KBM-7 (cell line): ENCODE results near the gene SERPINB5.

Source experiments
- DNase-seq: peaks from one replicate; pipeline ENCODE4 v3.0.0-alpha.2; 2015
- in situ Hi-C: fragments of 300-500 bp; cut with MboI; formaldehyde crosslinking; loops from 2 replicates; pipeline ENCODE4 v1.14.3; 2020; ENCODE audit warnings: low sequenced_read_pairs, low pct_unique_long_range_greater_than_20kb, mixed read lengths

Gene SERPINB5

DNA sequence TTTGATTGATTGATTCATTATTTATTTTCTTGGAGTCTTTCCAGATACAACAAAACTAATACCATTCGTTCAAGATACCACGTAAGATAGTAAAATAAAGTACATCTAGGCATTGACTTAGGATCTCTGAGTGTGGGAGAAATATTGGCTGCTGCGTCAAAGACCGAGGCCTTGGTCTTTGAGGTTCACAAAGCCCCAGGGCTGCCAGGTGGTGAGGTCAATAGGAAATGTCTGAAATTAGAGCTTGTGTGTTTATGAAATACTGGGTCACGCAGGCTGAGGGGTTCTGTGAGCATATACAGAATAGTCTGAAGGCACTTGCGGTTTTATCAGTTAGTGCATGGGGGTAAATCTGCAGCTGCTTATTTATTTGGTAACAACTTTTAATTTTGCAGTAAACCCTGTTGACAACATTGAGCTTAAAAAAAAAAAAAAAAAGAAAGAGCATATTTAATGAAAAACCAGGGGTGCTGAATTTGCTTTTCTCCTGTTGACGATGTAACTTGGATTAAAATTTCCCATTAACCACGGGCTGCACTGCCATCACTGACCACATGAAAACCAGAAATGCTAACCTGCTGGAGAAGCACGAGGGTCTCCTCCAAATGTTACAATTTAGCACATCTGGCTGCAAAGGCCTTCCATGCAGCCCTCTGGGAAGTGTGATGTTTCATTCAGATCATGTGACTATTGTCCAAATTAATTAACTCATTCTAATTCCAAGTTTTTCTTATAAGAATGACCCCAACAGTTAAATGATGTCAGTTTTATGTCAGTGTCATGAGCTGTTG is 38.3 kb downstream of the SERPINB5 start:
- in situ Hi-C loops, result loop anchor here (25.0 kb wide), 1 partner anchor 322 kb away; no protein-coding TSS in a partner anchor
- DNase-seq, result no peak

GRCh38 chr18:63515801-63516200 is 39.0 kb downstream of the SERPINB5 start:
- DNase-seq, result no peak
- in situ Hi-C loops, result loop anchor here (25.0 kb wide), 1 partner anchor 322 kb away; no protein-coding TSS in a partner anchor

DNA sequence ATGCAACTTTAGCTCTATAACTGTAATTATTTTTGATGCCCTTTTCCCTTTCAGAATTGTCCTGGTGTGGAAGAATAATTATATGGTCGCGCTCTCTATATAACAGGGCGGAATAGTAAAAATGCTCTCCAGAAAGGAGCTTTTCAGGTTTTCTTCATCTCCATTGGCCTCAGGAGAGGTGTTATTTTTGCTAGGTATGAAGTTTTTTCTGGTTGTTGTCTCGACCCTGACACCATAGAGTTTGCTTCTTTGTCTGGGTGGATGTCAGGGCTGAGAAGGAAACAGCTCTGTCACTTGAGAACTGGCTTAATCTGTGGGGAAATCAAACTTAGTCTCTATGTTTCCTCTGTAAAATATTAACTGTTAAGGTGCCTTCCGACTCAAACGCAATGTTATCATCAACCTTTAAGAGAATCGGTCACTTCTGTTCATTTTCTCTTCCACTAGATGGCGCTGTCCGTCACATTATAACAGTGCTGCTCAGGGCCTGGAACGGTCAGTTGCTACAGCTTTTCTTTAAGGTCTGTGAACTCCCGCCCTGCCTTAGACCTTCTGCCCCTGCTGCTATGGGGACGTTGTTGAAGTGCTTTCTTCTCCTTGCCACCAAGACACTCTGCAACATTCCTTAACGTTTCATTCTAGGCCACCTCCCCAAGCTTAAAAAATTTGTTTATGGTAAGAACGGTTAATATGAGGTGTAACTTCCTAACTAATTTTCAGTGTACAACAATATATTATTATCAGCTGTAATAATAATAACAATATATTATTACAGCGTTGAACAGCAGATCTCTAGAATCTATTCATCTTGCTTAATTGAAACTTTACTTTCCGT is 41.6 kb downstream of the SERPINB5 start:
- in situ Hi-C loops, result loop anchor here (25.0 kb wide), 1 partner anchor 319 kb away; no protein-coding TSS in a partner anchor
- peak; percentile 67 for DNase-seq

DNA sequence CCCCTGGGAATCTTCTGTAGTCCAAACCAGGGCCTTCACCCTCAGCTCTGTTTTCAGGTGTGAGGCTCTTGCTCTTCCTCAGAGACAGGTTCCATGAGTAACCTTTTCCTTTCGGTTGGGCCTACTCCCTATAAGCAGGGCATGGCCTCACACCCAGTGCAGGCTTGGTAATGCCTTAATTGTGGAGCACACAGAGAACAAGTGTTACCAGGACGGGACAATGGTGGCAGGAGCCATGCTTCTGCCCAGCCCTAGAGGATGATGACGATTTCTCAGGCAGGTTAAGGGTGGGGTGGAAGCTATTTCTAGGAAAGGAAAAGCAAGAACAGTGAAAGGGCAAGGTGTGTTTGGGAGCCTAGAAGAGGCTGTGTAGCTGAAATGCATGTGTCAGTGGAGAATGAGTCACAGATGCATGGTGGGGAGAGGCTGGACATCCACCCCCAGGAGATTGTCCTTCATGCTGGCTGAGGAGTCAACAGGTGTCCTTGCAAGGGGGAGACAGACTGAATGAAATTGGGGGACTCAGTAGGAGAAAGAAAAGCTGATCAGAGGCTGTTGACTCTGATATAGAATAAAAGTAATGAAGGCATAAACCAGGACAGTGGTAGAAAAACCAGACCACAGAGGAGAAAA is 43.4 kb downstream of the SERPINB5 start:
- no peak for DNase-seq
- in situ Hi-C loops, result loop anchor here (25.0 kb wide), 1 partner anchor 317 kb away; no protein-coding TSS in a partner anchor

- in situ Hi-C loops, result loop anchor here (25.0 kb wide), 1 partner anchor 314 kb away; no protein-coding TSS in a partner anchor
- DNase-seq, result no peak
Observed at GRCh38 chr18:63523660-63524059, 46.9 kb downstream of the SERPINB5 start.

GRCh38 chr18:63527251-63527650 is 50.5 kb downstream of the SERPINB5 start:
- DNase-seq, result no peak
- in situ Hi-C loops, result no loop called here

GRCh38 chr18:63528863-63529492 is 52.2 kb downstream of the SERPINB5 start:
- DNase-seq, result no peak
- in situ Hi-C loops, result no loop called here

DNA sequence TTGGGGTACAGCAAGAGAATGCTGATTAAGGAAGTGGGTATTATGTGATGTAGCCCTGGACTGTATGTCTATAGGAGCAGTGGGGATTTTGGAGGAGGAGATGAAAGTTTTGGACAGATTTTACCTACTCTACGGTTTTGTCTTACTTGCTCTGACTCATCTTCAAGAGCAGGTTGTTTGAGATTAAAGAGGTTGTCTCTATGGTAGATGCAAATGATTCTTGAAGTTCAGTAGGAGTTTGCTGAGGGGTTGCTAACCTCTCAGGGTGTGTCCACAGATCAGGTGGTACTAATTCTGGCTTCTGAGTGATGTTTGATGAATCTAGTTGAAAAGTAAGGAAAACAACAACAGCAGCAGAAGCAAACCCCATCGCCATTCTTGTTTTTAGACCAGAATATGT is 55.7 kb downstream of the SERPINB5 start:
- in situ Hi-C loops, result no loop called here
- no peak for DNase-seq

- no peak for DNase-seq
- in situ Hi-C loops, result no loop called here
Observed at GRCh38 chr18:63534615-63535014, 57.9 kb downstream of the SERPINB5 start.

DNA sequence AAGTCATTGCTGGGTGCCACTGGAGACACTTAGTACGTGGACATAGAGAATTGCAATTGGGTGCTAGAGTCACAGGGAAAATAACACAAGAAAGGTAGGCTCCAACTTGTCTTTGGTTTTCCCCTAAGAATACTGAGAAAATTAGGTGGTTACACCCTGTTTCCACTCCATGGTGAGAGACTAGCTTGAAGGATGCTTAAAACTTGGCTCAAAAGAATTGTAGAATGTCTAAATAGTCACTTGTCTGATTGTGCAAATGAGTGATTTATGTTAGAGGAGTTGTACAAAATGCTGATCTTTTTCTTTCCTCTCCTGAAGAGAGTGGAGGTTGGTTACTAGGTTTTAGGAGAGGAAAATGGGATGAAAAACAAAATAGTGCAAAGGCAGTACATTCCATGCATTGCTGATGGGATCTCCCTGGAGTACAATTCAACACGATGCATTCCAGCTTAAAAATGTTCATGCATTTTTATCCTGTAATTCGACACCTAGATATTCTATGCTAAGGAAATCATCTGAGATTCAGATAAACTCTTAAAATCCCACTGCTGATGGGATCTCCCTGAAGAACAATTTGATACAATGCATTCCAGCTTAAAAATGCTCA is 63.2 kb downstream of the SERPINB5 start:
- in situ Hi-C loops, result no loop called here
- no peak for DNase-seq

DNA sequence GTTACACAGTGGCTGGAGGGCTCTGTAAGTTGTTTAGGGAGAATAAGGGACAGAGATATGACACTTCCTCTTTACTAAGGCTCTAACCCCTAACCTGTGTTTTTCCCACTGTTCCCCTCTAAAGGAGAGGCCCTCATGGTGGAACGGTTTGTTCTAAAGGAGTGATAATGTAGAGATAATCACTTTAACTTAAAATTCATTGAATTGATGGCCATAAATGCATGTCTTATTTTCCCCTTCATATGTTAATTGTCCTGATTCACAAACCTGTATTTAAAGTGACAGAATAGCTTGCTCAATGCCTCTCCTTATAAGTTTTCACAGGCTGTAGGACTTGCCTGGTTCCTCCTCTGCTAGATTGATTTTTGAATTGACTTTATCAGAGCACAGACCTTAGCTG is 65.3 kb downstream of the SERPINB5 start, which contains the start of gene SERPINB12:
SERPINB12 (plus strand) TSS at position 301 of the 400 bp plus-strand sequence. CDS start 13,791 bp downstream, outside the sequence.
- DNase-seq, result no peak
- in situ Hi-C loops, result no loop called here

GRCh38 chr18:63544017-63544416 is 67.3 kb downstream of the SERPINB5 start:
- in situ Hi-C loops, result no loop called here
- no peak for DNase-seq

DNA sequence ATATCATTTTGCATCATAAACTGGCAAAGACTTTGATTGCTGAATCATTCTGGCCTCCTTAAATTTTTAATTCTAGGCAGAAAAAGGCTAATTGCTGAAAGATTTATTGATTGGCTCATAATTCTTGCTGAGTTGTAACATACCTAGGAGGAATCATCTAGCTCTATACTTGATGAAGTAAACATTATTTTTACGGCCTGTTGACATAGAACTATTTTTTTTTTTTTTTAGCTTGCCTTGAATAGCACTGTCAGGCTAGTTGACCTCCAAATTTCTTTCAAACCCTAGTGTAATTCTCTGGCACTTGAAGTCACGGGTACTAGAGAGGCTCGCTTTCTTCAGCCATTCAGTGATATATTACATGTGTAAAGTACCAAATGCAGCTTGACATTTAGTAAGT is 68.2 kb downstream of the SERPINB5 start:
- in situ Hi-C loops, result no loop called here
- DNase-seq, result no peak

DNA sequence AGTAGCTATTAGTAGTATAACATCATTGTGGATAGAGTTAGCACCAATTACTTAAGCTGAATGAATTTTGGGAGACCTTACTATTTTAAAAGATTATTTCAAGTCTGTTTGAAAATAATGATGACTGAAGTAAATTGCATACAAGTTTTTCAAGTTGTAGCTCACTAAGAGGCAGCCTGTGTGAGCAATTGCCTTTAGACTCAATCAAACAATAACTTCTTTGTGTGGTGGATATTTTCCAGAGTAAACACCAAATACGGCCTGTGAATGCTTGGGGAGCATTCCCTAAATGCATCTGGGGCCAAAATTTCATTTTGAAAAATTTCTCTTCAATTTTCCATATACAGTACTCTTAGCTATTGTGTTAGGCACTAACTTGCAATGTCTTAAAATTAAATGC is 73.3 kb downstream of the SERPINB5 start:
- DNase-seq, result no peak
- in situ Hi-C loops, result no loop called here

DNA sequence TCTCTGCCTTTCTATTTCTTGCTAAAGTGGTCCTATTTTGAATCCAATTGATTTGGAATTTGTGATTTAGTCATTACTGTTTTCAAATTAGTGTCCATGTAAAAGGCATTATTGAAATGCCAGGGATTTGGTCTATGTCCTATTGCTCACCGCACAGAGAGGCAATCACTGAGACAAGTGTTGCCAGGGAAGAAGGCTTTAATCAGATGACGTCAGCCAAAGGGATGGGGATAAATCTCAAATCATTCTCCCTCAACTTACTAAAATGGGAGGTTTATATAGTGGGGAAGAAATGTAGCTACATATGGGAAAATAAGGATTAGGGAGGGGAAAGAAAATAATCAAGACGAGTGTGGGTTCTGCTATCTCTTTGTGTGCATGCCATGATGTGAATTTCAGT is 75.0 kb downstream of the SERPINB5 start:
- DNase-seq, result no peak
- in situ Hi-C loops, result no loop called here

DNA sequence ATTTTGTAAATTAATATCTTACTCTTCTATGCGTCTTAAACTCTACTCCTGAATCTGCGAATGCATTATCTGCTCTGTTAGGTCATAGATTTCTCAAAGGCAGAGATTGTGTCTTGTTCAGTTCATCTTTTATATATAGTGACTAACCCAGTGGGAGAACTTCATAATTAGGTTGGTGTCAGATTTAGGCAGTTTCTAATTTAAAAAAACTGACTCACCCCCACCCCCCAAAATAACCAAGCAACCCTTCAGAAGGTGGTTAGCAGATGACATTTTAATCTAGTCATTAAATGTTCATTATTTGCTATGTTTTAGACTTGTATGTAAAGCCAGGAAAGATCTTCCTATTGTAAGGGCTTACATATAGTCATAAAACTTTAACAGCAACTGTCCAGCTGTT is 75.8 kb downstream of the SERPINB5 start:
- DNase-seq, result no peak
- in situ Hi-C loops, result no loop called here

GRCh38 chr18:63553081-63553480 is 76.3 kb downstream of the SERPINB5 start:
- no peak for DNase-seq
- in situ Hi-C loops, result no loop called here
